GM12874 (cell line): ENCODE data around the gene CACNA1A.

ENCODE experiments used
- TF ChIP-seq, protein P1 (sequence below): IDR thresholded peaks from 2 replicates; pipeline ENCODE4 v1.5.1; 2011; ENCODE audit warnings: low read depth, mild to moderate bottlenecking, control low read depth, low read length, moderate library complexity; ENCODE audit not compliant: insufficient read depth

CACNA1A gene

DNA sequence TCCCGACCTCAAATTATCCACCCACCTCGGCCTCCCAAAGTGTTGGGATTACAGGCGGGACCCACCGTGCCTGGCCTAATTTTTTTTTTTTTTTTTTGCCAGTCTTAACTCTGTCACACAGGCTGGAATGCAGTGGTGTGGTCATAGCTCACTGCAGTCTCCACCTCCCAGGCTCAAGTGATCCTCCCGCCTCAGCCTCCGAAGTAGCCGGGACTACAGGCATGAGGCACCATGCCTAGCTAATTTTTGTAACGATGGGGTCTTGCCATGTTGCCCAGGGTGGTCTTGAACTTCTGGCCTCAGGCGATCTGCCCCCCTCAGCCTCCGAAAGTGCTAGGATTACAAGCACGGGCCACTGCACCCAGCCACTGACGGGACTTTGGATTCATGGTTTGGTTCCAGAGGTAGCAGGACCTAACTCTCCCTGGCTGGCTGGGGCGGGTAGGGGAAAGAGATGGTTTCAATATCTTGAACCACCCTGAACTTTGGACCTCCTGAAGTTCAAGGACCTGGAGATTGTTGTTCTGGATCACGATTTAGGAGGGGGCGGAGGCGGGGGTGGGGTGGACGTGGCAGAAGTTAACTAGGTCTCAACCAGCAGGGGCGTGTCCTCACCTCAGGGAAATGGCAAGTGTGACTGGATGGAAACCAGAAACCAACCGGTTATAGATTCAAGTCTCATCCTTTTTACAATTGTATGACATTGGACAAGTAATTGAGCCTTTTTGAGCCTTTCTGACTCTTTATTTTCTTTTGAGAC, 315.3 kb downstream of the CACNA1A start:
- TF ChIP-seq, protein P1, sequence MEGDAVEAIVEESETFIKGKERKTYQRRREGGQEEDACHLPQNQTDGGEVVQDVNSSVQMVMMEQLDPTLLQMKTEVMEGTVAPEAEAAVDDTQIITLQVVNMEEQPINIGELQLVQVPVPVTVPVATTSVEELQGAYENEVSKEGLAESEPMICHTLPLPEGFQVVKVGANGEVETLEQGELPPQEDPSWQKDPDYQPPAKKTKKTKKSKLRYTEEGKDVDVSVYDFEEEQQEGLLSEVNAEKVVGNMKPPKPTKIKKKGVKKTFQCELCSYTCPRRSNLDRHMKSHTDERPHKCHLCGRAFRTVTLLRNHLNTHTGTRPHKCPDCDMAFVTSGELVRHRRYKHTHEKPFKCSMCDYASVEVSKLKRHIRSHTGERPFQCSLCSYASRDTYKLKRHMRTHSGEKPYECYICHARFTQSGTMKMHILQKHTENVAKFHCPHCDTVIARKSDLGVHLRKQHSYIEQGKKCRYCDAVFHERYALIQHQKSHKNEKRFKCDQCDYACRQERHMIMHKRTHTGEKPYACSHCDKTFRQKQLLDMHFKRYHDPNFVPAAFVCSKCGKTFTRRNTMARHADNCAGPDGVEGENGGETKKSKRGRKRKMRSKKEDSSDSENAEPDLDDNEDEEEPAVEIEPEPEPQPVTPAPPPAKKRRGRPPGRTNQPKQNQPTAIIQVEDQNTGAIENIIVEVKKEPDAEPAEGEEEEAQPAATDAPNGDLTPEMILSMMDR, result no peak

DNA sequence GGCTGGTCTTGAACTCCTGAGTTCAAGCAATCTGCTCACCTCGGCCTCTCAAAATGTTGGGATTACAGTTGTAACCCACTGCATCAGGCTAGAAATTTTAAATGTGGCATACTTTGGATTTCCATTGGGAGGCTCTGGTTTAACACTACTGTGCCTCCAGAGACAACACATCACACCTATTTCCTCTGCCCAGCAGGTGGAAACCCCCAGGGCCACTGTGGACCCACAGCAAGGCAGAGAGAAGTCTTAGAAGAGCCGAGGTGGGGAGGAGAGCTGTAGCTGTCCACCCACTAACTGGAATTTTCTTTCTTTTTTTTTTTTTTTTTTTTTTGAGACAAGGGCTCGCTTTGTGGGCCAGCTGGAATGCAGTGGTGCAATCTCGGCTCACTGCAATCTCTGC, 316.7 kb downstream of the CACNA1A start:
- TF ChIP-seq, protein P1, result no peak

GRCh38 chr19:13187419-13187818, 318.9 kb downstream of the CACNA1A start:
- TF ChIP-seq, protein P1, result no peak

GRCh38 chr19:13181747-13182388, 324.4 kb downstream of the CACNA1A start:
- TF ChIP-seq, protein P1, result no peak

GRCh38 chr19:13176345-13176744, 329.9 kb downstream of the CACNA1A start:
- TF ChIP-seq, protein P1, result no peak

- TF ChIP-seq, protein P1, result no peak
These were observed 333.0 kb downstream of the CACNA1A start for GRCh38 chr19:13173139-13173737.

GRCh38 chr19:13172346-13173138, 333.7 kb downstream of the CACNA1A start:
- TF ChIP-seq, protein P1, result no peak
